IMR-90 (cell line): Measurements from ENCODE around the gene PSG2. TPM values are rescaled to one million over a fixed set of nuclear protein-coding genes. Genes with fewer than 3 reads are reported as not detected.

Experiments
- ATAC-seq: fragments of 200-7000 bp; cut with Tn5 transposase; 2 replicates; pipeline ENCODE4 v1.9.1; 2020; ENCODE audit warnings: low read depth, mild to moderate bottlenecking, moderate library complexity
- BruUV-seq: library from RNA; stranded (reverse); fragments of 400-500 nt; replicated peaks from 2 replicates; lab custom pipeline; 2021; lab: Mats Ljungman, UMichigan
- CTCF ChIA-PET: fragments of 300-600 bp; formaldehyde crosslinking; extraction: SDS; loops from one replicate; lab custom pipeline; 2021; ENCODE audit warnings: antibody characterized with exemption; lab: Yijun Ruan, JAX
- POLR2A ChIA-PET: fragments of 300-600 bp; sonication (Branson Sonifier 250); formaldehyde crosslinking; loops from one replicate; lab custom pipeline; 2022; ENCODE audit warnings: antibody characterized with exemption; ENCODE audit not compliant: unreplicated experiment; lab: Charles Lee
- DNase-seq: peaks from one replicate; pipeline ENCODE4 v3.0.0; 2013
- H2AFZ ChIP-seq: replicated peaks from 2 replicates; pipeline ENCODE3; 2013; ENCODE audit warnings: low read length, mild to moderate bottlenecking; ENCODE audit not compliant: poor library complexity
- H2AK5ac ChIP-seq: 2 replicates; pipeline ENCODE4 v1.6.1; 2013; ENCODE audit warnings: low read depth, low read length, inconsistent platforms
- H2AK9ac ChIP-seq: replicated peaks from 2 replicates; pipeline ENCODE3; 2013; ENCODE audit warnings: mild to moderate bottlenecking, low read depth, low read length, moderate library complexity; ENCODE audit not compliant: poor library complexity
- H2BK120ac ChIP-seq: 2 replicates; pipeline ENCODE4 v1.6.1; 2013; ENCODE audit warnings: low read depth, low read length, inconsistent platforms
- H2BK15ac ChIP-seq: 3 replicates; pipeline ENCODE4 v1.6.1; 2013; ENCODE audit warnings: low read depth, low read length, inconsistent platforms
- H2BK20ac ChIP-seq: 2 replicates; pipeline ENCODE4 v1.6.1; 2013; ENCODE audit warnings: low read depth, mild to moderate bottlenecking, inconsistent platforms, low read length, moderate library complexity
- H2BK5ac ChIP-seq: 2 replicates; pipeline ENCODE4 v1.6.1; 2013; ENCODE audit warnings: mild to moderate bottlenecking, low read depth, low read length, inconsistent platforms; ENCODE audit not compliant: poor library complexity, severe bottlenecking
- H3K14ac ChIP-seq: replicated peaks from 2 replicates; pipeline ENCODE4 v1.6.1; 2013; ENCODE audit warnings: low read depth, low read length, inconsistent platforms
- H3K18ac ChIP-seq: 2 replicates; pipeline ENCODE4 v1.6.1; 2013; ENCODE audit warnings: low read depth, low read length, control low read depth
- H3K23ac ChIP-seq: 2 replicates; pipeline ENCODE4 v1.6.1; 2013; ENCODE audit warnings: low read depth, low read length, inconsistent platforms
- H3K27ac ChIP-seq: 2 replicates; pipeline ENCODE4 v1.5.1; 2013; ENCODE audit warnings: mild to moderate bottlenecking, control low read depth, low read length; ENCODE audit not compliant: insufficient read depth
- H3K27me3 ChIP-seq: 2 replicates; pipeline ENCODE4 v1.6.1; 2013; ENCODE audit warnings: low read length; ENCODE audit not compliant: control insufficient read depth, insufficient read depth
- H3K36me3 ChIP-seq: 2 replicates; pipeline ENCODE4 v1.6.1; 2013; ENCODE audit warnings: low read length, mixed read lengths; ENCODE audit not compliant: control insufficient read depth, insufficient read depth
- H3K4ac ChIP-seq: 2 replicates; pipeline ENCODE4 v1.6.1; 2013; ENCODE audit warnings: low read depth, low read length, inconsistent platforms
- H3K4me1 ChIP-seq: 2 replicates; pipeline ENCODE4 v1.6.1; 2013; ENCODE audit warnings: low read length, mixed read lengths; ENCODE audit not compliant: control insufficient read depth, insufficient read depth
- H3K4me2 ChIP-seq: 2 replicates; pipeline ENCODE4 v1.6.1; 2013; ENCODE audit warnings: low read depth, mild to moderate bottlenecking, control low read depth, low read length, moderate library complexity
- H3K4me3 ChIP-seq: 2 replicates; pipeline ENCODE4 v1.5.1; 2013; ENCODE audit warnings: low read depth, mild to moderate bottlenecking, control low read depth, low read length, moderate library complexity; ENCODE audit not compliant: insufficient read depth
- H3K56ac ChIP-seq: 2 replicates; pipeline ENCODE4 v1.6.1; 2013; ENCODE audit warnings: low read length, inconsistent platforms; ENCODE audit not compliant: insufficient read depth; ENCODE audit errors: extremely low read depth
- H3K79me1 ChIP-seq, 2 experiments: 2 replicates each; pipeline ENCODE4 v1.6.1; 2013; ENCODE audit warnings: low read length in 2 of 2, inconsistent platforms in 1 of 2, low read depth in 1 of 2
- H3K9ac ChIP-seq: 2 replicates; pipeline ENCODE4 v1.6.1; 2013; ENCODE audit warnings: low read depth, low read length, control low read depth
- H3K9me1 ChIP-seq: 2 replicates; pipeline ENCODE4 v1.6.1; 2013; ENCODE audit warnings: low read length, inconsistent platforms; ENCODE audit not compliant: insufficient read depth
- H3K9me3 ChIP-seq: 2 replicates; pipeline ENCODE4 v1.6.1; 2013; ENCODE audit warnings: low read length; ENCODE audit not compliant: control insufficient read depth, insufficient read depth
- H4K20me1 ChIP-seq: 2 replicates; pipeline ENCODE4 v1.6.1; 2013; ENCODE audit warnings: low read length, inconsistent platforms; ENCODE audit not compliant: insufficient read depth
- H4K5ac ChIP-seq: 2 replicates; pipeline ENCODE4 v1.6.1; 2013; ENCODE audit warnings: mild to moderate bottlenecking, low read depth, low read length, control low read depth
- H4K8ac ChIP-seq, 2 experiments: 2 replicates each; pipeline ENCODE4 v1.6.1; 2013; ENCODE audit warnings: low read depth in 2 of 2, low read length in 2 of 2, control low read depth in 1 of 2, inconsistent platforms in 1 of 2
- H4K91ac ChIP-seq: 2 replicates; pipeline ENCODE4 v1.6.1; 2013; ENCODE audit warnings: low read depth, low read length, inconsistent platforms; ENCODE audit not compliant: insufficient read depth
- CHD1 ChIP-seq: IDR thresholded peaks from 2 replicates; pipeline ENCODE4 v1.6.1; 2012; ENCODE audit warnings: low read depth, low read length, improper control_type of control experiment
- MAFK ChIP-seq: IDR thresholded peaks from 2 replicates; pipeline ENCODE4 v1.6.1; 2012; ENCODE audit warnings: low read depth, low read length, improper control_type of control experiment
- NFE2L2 ChIP-seq: fragments of 150-350 bp; IDR thresholded peaks from 2 replicates; pipeline ENCODE4 v1.6.1; 2016; ENCODE audit warnings: low read depth, mild to moderate bottlenecking, low read length
- RCOR1 ChIP-seq: IDR thresholded peaks from 2 replicates; pipeline ENCODE4 v1.6.1; 2012; ENCODE audit warnings: mild to moderate bottlenecking, low read length, improper control_type of control experiment; ENCODE audit not compliant: insufficient replicate concordance
- RFX5 ChIP-seq: IDR thresholded peaks from 2 replicates; pipeline ENCODE4 v1.8.0; 2012; ENCODE audit warnings: low read depth, mild to moderate bottlenecking, low read length, moderate library complexity
- WGBS, 2 experiments: methylation state at CpG; one replicate each; pipeline versions ENCODE4 v1.1.5 to v1.1.7; 2013; ENCODE audit warnings: missing lambda C conversion rate in 2 of 2; ENCODE audit not compliant: insufficient read length in 1 of 2; ENCODE audit errors: extremely low coverage in 2 of 2; 5-methylcytosine and 5-hydroxymethylcytosine counted together
- dilution Hi-C: fragments of 300-500 bp; cut with HindIII; formaldehyde crosslinking; loops from one replicate; pipeline ENCODE4 v1.14.3; 2018; ENCODE audit warnings: low sequenced_read_pairs; ENCODE audit not compliant: unreplicated experiment
- in situ Hi-C: fragments of 300-500 bp; cut with MboI; formaldehyde crosslinking; loops from 3 replicates; pipeline ENCODE4 v1.14.3; 2019; ENCODE audit warnings: low sequenced_read_pairs, inconsistent platforms, mixed read lengths
- intact Hi-C: fragments of 100-400 bp; cut with micrococcal nuclease; formaldehyde crosslinking; loops from 2 replicates; pipeline ENCODE4 v1.10.0; 2022
- polyA plus RNA-seq, 3 experiments: library from polyadenylated mRNA; depleted of rRNA; stranded (reverse); fragments of >200 nt; gene quantifications; 2 replicates each; pipeline ENCODE4 v1.2.3, GENCODE V29; 2012; ENCODE audit warnings: low replicate concordance in 1 of 3
- total RNA-seq: library from RNA; depleted of rRNA; stranded (reverse); fragments of >200 nt; gene quantifications from 2 replicates; pipeline ENCODE4 v1.2.3, GENCODE V29; 2012
- TF ChIP-seq, protein P1 (sequence below): fragments of 150-350 bp; IDR thresholded peaks from 2 replicates; pipeline ENCODE4 v1.6.1; 2017; ENCODE audit warnings: mild to moderate bottlenecking, antibody characterized with exemption, low read length, low read depth
- TF ChIP-seq, protein P2 (sequence below): conservative IDR thresholded peaks from 2 replicates; pipeline ENCODE4 v1.5.1; 2012; ENCODE audit warnings: mild to moderate bottlenecking, low read depth, low read length, improper control_type of control experiment

The PSG2 gene
- total and polyA plus RNA-seq, 2 of the 4 experiments (the other 2 are of a cell fraction): 0.18 to 0.31 TPM

DNA sequence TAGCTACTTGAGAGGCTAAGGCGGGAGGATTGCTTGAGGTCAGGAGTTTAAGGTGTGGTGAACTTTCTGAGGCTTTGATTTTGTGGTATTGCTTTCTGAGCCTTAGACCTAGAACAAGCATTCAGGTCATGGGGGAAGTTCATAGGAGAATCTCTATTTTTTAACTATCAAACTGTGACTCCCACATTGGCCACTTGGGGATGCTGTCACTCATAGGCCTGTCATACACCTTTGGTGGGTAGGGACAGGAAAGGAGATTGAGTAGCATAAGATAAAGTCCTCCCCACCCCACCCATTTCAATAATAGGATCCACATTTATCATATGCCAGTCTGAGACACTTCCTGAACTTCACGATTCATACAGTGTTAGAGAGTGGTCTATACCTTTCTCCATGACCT lies 41.9 kb upstream of the PSG2 start:
- Histone ChIP-seq H3K27ac (peak overlapping the region; percentile 22; the same call in 1 of the 2 replicates), H3K56ac (peak overlapping the region; percentile 49), H3K9me1 (peaks cover 14% of the 10 kb centered on the region), H4K91ac (peak overlapping the region; percentile 95), H2AFZ (no peak overlapping the region), H3K18ac (peak overlapping the region; percentile 80), H3K14ac (peak overlapping the region; percentile 97), H3K79me1 (peaks cover 0 to 25% of the 10 kb centered on the region in 2 experiments; a peak in 3 of 4 replicates), H3K4me1 (peaks cover 10% of the 10 kb centered on the region), H2AK5ac (peak overlapping the region; percentile 99), H3K27me3 (no peaks in the 10 kb centered on the region), H2BK120ac (peak overlapping the region; percentile 95), H3K36me3 (no peaks in the 10 kb centered on the region), H3K9ac (no peak overlapping the region), H3K4ac (peak overlapping the region; percentile 99), H4K8ac (peak overlapping the region; percentile 75 to 93), H3K4me3 (no peak overlapping the region), H2BK15ac (peak overlapping the region; percentile 99), H3K9me3 (no peaks in the 10 kb centered on the region), H3K23ac (peak overlapping the region; percentile 80; the same call in 1 of the 2 replicates), H2BK5ac (peak overlapping the region; percentile 93), H2BK20ac (peak overlapping the region; percentile 99), H4K20me1 (no peaks in the 10 kb centered on the region), H3K4me2 (no peak overlapping the region), H2AK9ac (no peak overlapping the region), H4K5ac (peak overlapping the region; percentile 65; the same call in 1 of the 2 replicates)
- BruUV-seq: no TSS peak
- no peak for ATAC-seq
- DNase-seq: no peak
- intact Hi-C loops (loop anchor here (5.0 kb wide), 1 partner anchor 58 kb away; no protein-coding TSS in a partner anchor), dilution Hi-C loops (no loop called here), in situ Hi-C loops (loop anchor here (10.0 kb wide), 1 partner anchor 140 kb away; the partner anchor contains the start of gene PSG9)
- POLR2A ChIA-PET: no interaction called here
- no peak for TF ChIP-seq RCOR1
- TF ChIP-seq, protein P1, sequence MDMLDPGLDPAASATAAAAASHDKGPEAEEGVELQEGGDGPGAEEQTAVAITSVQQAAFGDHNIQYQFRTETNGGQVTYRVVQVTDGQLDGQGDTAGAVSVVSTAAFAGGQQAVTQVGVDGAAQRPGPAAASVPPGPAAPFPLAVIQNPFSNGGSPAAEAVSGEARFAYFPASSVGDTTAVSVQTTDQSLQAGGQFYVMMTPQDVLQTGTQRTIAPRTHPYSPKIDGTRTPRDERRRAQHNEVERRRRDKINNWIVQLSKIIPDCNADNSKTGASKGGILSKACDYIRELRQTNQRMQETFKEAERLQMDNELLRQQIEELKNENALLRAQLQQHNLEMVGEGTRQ: no peak
- no peak for TF ChIP-seq CHD1
- no peak for TF ChIP-seq RFX5
- TF ChIP-seq, protein P2, sequence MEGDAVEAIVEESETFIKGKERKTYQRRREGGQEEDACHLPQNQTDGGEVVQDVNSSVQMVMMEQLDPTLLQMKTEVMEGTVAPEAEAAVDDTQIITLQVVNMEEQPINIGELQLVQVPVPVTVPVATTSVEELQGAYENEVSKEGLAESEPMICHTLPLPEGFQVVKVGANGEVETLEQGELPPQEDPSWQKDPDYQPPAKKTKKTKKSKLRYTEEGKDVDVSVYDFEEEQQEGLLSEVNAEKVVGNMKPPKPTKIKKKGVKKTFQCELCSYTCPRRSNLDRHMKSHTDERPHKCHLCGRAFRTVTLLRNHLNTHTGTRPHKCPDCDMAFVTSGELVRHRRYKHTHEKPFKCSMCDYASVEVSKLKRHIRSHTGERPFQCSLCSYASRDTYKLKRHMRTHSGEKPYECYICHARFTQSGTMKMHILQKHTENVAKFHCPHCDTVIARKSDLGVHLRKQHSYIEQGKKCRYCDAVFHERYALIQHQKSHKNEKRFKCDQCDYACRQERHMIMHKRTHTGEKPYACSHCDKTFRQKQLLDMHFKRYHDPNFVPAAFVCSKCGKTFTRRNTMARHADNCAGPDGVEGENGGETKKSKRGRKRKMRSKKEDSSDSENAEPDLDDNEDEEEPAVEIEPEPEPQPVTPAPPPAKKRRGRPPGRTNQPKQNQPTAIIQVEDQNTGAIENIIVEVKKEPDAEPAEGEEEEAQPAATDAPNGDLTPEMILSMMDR: peak; percentile 25; the same call in 1 of the 2 replicates
- no peak for TF ChIP-seq NFE2L2
- TF ChIP-seq MAFK: no peak
- CTCF ChIA-PET: no interaction called here
- WGBS, 2 experiments: 100% methylated on average over 1 of the region's 2 CpGs; no CpG with 5 or more reads in 1 of the 2 experiments
